ENCODE measurements around the gene BMP2K.

- TF ChIP-seq CTCF (conservative IDR thresholded peaks at IDR 0.05 in 1 of 2, IDR thresholded peaks at IDR 0.05 in 1 of 2; ENCODE audit: extremely low read depth in 1 of 2, insufficient read depth in 1 of 2, low read depth in 1 of 2, low read length in 2 of 2) (no peak), EZH2 (IDR thresholded peaks at IDR 0.05; ENCODE audit: borderline replicate concordance, low read length) (no peak)
These were observed 101.9 kb downstream of the BMP2K start for GRCh38 chr4:78878031-78878430.
